ENCODE results near the gene NKAP. TPM values are rescaled to one million over a fixed set of nuclear protein-coding genes. Genes with fewer than 3 reads are reported as not detected.

The NKAP gene
- total and polyA plus RNA-seq, 2 of the 13 experiments (the other 11 are each of a cell fraction or from before 2014, with no cell fraction given), result 3.6 to 6.1 TPM

GRCh38 chrX:119943185-119943988, at the start of gene NKAP (continued):
- TF ChIP-seq ZNF670 (CRISPR knock-in tag; IDR thresholded peaks at IDR 0.05; ENCODE audit: borderline replicate concordance), result 0 out of 2 replicates have a peak, but pooled peaks have one; percentile 57
- no peak for TF ChIP-seq MIER3 (CRISPR knock-in tag; IDR thresholded peaks at IDR 0.05; ENCODE audit: borderline replicate concordance)
- TF ChIP-seq KDM5B (CRISPR knock-in tag; IDR thresholded peaks at IDR 0.05; ENCODE audit: borderline replicate concordance), result 0 out of 2 replicates have a peak, but pooled peaks have one; percentile 54
- TF ChIP-seq ATF3 (CRISPR knock-in tag; IDR thresholded peaks at IDR 0.05), result no peak
- TF ChIP-seq MXD1 (CRISPR knock-in tag; IDR thresholded peaks at IDR 0.05), result peak; percentile 68; the same call in 1 of the 2 replicates
- no peak for TF ChIP-seq ZNF761 (CRISPR knock-in tag; conservative IDR thresholded peaks at IDR 0.05)
- peak; percentile 96 for TF ChIP-seq KAT8 (CRISPR knock-in tag; IDR thresholded peaks at IDR 0.05)
- no peak for TF ChIP-seq ZNF34 (CRISPR knock-in tag; IDR thresholded peaks at IDR 0.05; ENCODE audit: borderline replicate concordance)
- no peak for TF ChIP-seq FOXM1 (CRISPR knock-in tag; IDR thresholded peaks at IDR 0.05)
- TF ChIP-seq ZKSCAN5 (CRISPR knock-in tag; IDR thresholded peaks at IDR 0.05), result no peak
- peak; percentile 96 for TF ChIP-seq FOXA3 (CRISPR knock-in tag; IDR thresholded peaks at IDR 0.05)
- TF ChIP-seq HES4 (CRISPR knock-in tag; IDR thresholded peaks at IDR 0.05; ENCODE audit: borderline replicate concordance), result no peak
- 0 out of 2 replicates have a peak, but pooled peaks have one; percentile 24 for TF ChIP-seq HNF1A (IDR thresholded peaks at IDR 0.05; ENCODE audit: low read depth)
- TF ChIP-seq HNF1A (CRISPR knock-in tag; IDR thresholded peaks at IDR 0.05; ENCODE audit: borderline replicate concordance), result no peak
- no peak for TF ChIP-seq SALL2 (CRISPR knock-in tag; IDR thresholded peaks at IDR 0.05)
- TF ChIP-seq ZNF33A (CRISPR knock-in tag; IDR thresholded peaks at IDR 0.05; ENCODE audit: borderline replicate concordance), result peak; percentile 16; the same call in 1 of the 2 replicates
- TF ChIP-seq TAF1 (CRISPR knock-in tag; IDR thresholded peaks at IDR 0.05), result peak; percentile 80
- TF ChIP-seq, protein P1, sequence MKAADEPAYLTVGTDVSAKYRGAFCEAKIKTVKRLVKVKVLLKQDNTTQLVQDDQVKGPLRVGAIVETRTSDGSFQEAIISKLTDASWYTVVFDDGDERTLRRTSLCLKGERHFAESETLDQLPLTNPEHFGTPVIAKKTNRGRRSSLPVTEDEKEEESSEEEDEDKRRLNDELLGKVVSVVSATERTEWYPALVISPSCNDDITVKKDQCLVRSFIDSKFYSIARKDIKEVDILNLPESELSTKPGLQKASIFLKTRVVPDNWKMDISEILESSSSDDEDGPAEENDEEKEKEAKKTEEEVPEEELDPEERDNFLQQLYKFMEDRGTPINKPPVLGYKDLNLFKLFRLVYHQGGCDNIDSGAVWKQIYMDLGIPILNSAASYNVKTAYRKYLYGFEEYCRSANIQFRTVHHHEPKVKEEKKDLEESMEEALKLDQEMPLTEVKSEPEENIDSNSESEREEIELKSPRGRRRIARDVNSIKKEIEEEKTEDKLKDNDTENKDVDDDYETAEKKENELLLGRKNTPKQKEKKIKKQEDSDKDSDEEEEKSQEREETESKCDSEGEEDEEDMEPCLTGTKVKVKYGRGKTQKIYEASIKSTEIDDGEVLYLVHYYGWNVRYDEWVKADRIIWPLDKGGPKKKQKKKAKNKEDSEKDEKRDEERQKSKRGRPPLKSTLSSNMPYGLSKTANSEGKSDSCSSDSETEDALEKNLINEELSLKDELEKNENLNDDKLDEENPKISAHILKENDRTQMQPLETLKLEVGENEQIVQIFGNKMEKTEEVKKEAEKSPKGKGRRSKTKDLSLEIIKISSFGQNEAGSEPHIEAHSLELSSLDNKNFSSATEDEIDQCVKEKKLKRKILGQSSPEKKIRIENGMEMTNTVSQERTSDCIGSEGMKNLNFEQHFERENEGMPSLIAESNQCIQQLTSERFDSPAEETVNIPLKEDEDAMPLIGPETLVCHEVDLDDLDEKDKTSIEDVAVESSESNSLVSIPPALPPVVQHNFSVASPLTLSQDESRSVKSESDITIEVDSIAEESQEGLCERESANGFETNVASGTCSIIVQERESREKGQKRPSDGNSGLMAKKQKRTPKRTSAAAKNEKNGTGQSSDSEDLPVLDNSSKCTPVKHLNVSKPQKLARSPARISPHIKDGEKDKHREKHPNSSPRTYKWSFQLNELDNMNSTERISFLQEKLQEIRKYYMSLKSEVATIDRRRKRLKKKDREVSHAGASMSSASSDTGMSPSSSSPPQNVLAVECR (CRISPR knock-in tag; IDR thresholded peaks at IDR 0.05; ENCODE audit: borderline replicate concordance), result peak; percentile 71; the same call in 1 of the 2 replicates
- TF ChIP-seq ZFX (CRISPR knock-in tag; IDR thresholded peaks at IDR 0.05; ENCODE audit: low read depth), result peak; percentile 76

Data from HepG2 (cell line).